Left lobe of liver (tissue), 2 donors: ENCODE results near the gene SLC22A8. TPM values are rescaled to one million over a fixed set of nuclear protein-coding genes. Genes with fewer than 3 reads are reported as not detected.
"Not testable (repeated sequence)": the region's sequence is repeated elsewhere in the genome, so short reads cannot be mapped to it uniquely, and the experiment has no call there.

Experiments used
- ATAC-seq: fragments of 200-7000 bp; cut with Tn5 transposase; one replicate; pipeline ENCODE4 v1.9.1; 2020; ENCODE audit warnings: mild to moderate bottlenecking, moderate library complexity
- DNase-seq: peaks from one replicate; pipeline ENCODE4 v3.0.0-alpha.2; 2020; ENCODE audit warnings: low spot score
- total RNA-seq: library from RNA; stranded (reverse); gene quantifications from one replicate; pipeline ENCODE4 v1.2.1, GENCODE V29; 2021
- donor health status: DM: no; HTN: no; CAD: no; lungs with moderate emphysema.
- donor health status: DM: no; HTN: yes; CAD: no.

The SLC22A8 gene
- not detected for total RNA-seq

GRCh38 chr11:63015521-63016215, at the start of gene SLC22A8:
Gene SLC22A8, minus strand, starts transcription at chr11:63015841. Its CDS starts 883 bp downstream, at chr11:63014958.
- ATAC-seq: no peak
- no peak for DNase-seq

DNA sequence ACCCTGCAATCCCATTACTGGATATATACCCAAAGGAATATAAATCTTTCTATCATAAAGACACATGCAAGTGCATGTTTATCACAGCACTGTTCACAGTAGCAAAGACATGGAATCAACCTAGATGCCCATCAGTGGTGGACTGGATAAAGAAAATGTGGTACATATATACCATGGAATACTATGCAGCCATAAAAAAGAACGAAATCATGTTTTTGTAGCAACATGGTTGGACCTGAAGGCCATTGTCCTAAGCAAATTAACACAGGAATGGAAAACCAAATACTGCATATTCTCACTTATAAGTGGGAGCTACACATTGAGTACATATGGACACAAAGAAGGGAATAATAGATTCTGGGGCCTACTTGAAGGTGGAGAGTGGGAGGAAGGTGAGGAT, 30.6 kb upstream of the SLC22A8 start:
- DNase-seq, ATAC-seq: not testable (repeated sequence)

DNA sequence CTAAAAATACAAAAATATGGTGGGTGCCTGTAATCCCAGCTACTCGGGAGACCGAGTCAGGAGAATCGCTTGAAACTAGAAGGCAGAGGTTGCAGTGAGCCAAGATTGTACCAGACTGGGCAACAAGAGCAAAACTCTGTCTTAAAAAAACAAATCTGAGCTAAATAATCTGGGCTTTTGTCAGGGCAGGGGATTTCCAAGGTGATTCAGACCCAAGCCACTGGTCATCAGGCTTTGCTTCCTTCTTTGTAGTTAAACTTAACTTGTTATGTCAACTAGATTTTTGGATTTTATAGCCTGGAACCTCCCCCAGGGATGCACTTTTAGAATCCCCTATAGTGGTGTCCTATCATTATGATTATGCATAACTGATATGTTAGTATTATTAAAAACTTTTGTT, 27.0 kb upstream of the SLC22A8 start:
- DNase-seq (no peak), ATAC-seq (no peak)

- no peak for DNase-seq
- no peak for ATAC-seq
Observed at GRCh38 chr11:63032457-63032856, 16.8 kb upstream of the SLC22A8 start.

GRCh38 chr11:63023841-63024648, 8.4 kb upstream of the SLC22A8 start:
- DNase-seq (peak; percentile 80), ATAC-seq (peak; percentile 99)

DNA sequence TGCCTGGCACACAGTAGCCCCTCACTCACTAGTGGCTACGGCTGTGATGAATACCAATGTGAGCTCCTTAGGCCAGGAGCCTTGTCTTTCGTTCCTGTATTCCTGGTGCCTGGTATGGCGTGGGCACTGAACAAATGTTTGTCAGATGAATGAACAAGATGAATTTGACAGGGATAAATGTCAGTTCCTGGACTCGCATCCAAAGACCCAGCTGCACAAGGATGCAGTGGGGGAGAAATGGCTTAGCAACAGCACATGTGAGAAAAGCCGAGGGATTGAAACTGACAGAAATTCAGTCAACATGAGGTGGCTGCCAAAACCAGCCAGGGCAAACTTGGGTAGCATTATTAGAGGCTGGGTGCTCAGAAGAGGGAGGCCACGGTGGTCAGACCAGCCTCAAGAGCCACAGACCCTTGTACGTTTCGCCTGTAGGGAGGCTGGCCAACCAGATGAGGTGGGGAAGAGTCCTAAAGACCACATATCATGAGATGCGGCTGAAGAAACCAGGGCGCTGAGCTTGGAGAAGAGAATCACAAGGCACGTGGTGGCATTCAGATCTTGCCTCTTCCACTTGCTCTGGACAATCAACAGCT, 7.7 kb upstream of the SLC22A8 start:
- no peak for ATAC-seq
- DNase-seq: no peak

DNA sequence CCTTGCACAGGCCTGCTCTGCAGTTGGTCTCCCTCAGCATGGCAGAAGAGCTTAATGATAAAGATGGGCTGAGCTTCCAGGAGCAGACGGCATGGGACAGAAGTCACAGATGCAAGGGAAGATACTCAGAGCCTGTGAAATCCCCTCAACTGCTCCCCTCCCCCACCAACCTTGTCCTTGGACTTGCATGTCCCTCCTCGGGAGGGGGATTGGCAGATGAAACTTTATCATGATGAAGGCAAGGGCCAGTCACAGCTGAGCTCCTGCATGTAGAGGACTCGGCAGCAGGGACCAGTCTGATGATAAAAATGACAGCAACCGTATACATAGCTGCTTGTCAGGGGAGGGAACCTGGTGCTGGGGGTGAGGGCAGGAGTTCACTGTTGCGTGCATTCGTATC, 6.8 kb upstream of the SLC22A8 start:
- ATAC-seq (no peak), DNase-seq (peak; percentile 15)

GRCh38 chr11:63020671-63021291, 5.1 kb upstream of the SLC22A8 start:
- DNase-seq (peak; percentile 40), ATAC-seq (no peak)

GRCh38 chr11:63019506-63019905, 3.9 kb upstream of the SLC22A8 start:
- no peak for DNase-seq
- no peak for ATAC-seq

GRCh38 chr11:63017306-63017974, 1.8 kb upstream of the SLC22A8 start:
- ATAC-seq (no peak), DNase-seq (no peak)

GRCh38 chr11:63014408-63015055, 1.1 kb downstream of the SLC22A8 start:
- no peak for DNase-seq
- ATAC-seq: no peak

- ATAC-seq (no peak), DNase-seq (no peak)
Observed at GRCh38 chr11:63012839-63013238, 2.8 kb downstream of the SLC22A8 start.

DNA sequence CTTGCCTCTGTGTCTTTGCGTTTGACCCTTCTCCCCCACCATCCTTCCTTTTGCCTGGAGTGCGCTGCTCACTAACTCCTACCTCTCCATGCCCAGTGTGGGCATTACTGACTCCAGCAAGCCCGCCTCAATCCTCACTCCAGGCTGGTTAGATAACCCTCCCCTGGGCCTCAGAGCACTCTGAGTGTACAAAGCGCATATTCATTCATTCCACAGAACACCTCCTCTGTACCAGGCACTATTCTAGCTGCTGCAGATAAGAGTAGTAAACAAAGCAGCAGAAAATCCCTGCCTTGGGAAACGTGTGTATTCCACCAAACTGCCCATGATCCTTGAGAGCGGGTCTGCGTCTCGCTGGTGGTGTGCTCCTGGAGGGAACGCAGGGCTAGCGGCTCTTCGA, 3.2 kb downstream of the SLC22A8 start:
- DNase-seq (no peak), ATAC-seq (no peak)

DNA sequence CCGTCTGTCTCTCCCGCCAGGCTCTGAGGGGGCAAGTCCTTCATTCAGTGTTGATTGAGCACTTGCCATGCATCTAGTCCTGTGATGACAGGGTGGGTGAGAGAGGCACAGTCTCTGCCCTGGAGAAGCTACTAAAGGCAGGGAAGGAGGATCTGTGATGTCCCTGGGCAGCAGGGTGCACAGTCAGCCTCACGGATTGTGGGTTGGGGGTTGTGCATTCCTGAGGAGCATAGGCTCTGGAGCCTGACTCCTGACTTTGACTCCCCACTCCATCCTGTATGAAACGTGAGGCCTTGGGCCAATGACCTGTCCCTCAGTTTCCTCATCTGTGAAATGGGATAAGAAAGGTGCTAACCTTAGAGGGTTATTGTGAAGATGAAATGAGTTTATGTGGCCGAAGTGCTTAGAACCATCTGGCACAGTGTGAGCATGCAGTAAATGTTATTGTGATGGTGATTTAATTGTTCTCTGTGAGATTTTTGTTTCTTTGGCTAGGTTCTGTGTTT, 4.7 kb downstream of the SLC22A8 start:
- DNase-seq (no peak), ATAC-seq (no peak)

GRCh38 chr11:63007920-63008319, 7.7 kb downstream of the SLC22A8 start:
- ATAC-seq: no peak

GRCh38 chr11:63001456-63001855, 14.2 kb downstream of the SLC22A8 start:
- ATAC-seq: no peak
- no peak for DNase-seq

More at GRCh38 chr11:63007920-63008319, 7.7 kb downstream of the SLC22A8 start:
- DNase-seq: no peak

- DNase-seq (peak; percentile 67), ATAC-seq (peak; percentile 92)
Observed at GRCh38 chr11:62999649-63000048, 16.0 kb downstream of the SLC22A8 start.

GRCh38 chr11:62999156-62999555, 16.5 kb downstream of the SLC22A8 start:
- DNase-seq: no peak
- ATAC-seq: no peak

GRCh38 chr11:62996271-62996670, 19.4 kb downstream of the SLC22A8 start:
- DNase-seq (no peak), ATAC-seq (no peak)

DNA sequence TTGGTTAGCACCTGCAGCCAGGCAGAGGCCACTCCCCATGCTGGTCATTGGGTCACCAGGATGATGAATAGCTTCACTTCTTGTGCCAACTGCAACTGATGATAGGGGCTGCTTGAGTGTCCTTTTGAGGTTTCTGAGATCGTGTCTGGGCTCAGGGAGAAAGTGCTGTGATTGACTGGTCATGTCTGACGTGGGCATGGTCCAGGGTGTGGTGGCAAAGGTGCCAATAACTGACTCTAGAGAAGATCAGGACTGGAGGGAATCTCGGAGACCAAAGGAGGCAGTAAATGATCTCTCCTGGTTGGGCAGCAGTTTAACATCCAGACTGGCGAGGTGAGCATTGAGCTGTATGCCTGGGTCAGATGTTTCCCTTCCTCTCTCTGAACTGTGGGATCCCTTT, 20.9 kb downstream of the SLC22A8 start:
- no peak for DNase-seq

More for the DNA sequence above, 20.9 kb downstream of the SLC22A8 start:
- ATAC-seq: no peak
